Measurements from ENCODE around the gene SUCLG2.

Gene SUCLG2

GRCh38 chr3:67472674-67473201 is 181.7 kb downstream of the SUCLG2 start:
- FAIRE-seq (no peak), DNase-seq (ENCODE audit: insufficient read length, low spot score) (no peak)
- no peak for TF ChIP-seq POLR2A (IDR thresholded peaks at IDR 0.05; ENCODE audit: low read depth, low read length)

- TF ChIP-seq POLR2A (IDR thresholded peaks at IDR 0.05; ENCODE audit: low read depth, low read length): no peak
- no peak for FAIRE-seq
- DNase-seq (ENCODE audit: insufficient read length, low spot score): no peak
These were observed 184.2 kb downstream of the SUCLG2 start for GRCh38 chr3:67470207-67470606.

GRCh38 chr3:67468511-67468910 is 185.9 kb downstream of the SUCLG2 start:
- DNase-seq (ENCODE audit: insufficient read length, low spot score): no peak

GRCh38 chr3:67463656-67464055 is 190.8 kb downstream of the SUCLG2 start:
- FAIRE-seq (no peak), DNase-seq (ENCODE audit: insufficient read length, low spot score) (no peak)
- TF ChIP-seq POLR2A (IDR thresholded peaks at IDR 0.05; ENCODE audit: low read depth, low read length): no peak

More at GRCh38 chr3:67468511-67468910, 185.9 kb downstream of the SUCLG2 start:
- TF ChIP-seq POLR2A (IDR thresholded peaks at IDR 0.05; ENCODE audit: low read depth, low read length): no peak
- peak; percentile 6 for FAIRE-seq

- DNase-seq (ENCODE audit: insufficient read length, low spot score): no peak
- FAIRE-seq: no peak
- no peak for TF ChIP-seq POLR2A (IDR thresholded peaks at IDR 0.05; ENCODE audit: low read depth, low read length)
These were observed 192.2 kb downstream of the SUCLG2 start for GRCh38 chr3:67462187-67462586.

- FAIRE-seq (peak; percentile 30), DNase-seq (ENCODE audit: insufficient read length, low spot score) (no peak)
- TF ChIP-seq POLR2A (IDR thresholded peaks at IDR 0.05; ENCODE audit: low read depth, low read length): no peak
These were observed 192.7 kb downstream of the SUCLG2 start for GRCh38 chr3:67461667-67462142.

GRCh38 chr3:67460841-67461510 is 193.4 kb downstream of the SUCLG2 start:
- FAIRE-seq: peak; percentile 81
- peak; percentile 14 for DNase-seq (ENCODE audit: insufficient read length, low spot score)
- no peak for TF ChIP-seq POLR2A (IDR thresholded peaks at IDR 0.05; ENCODE audit: low read depth, low read length)

- no peak for TF ChIP-seq POLR2A (IDR thresholded peaks at IDR 0.05; ENCODE audit: low read depth, low read length)
- FAIRE-seq (no peak), DNase-seq (ENCODE audit: insufficient read length, low spot score) (no peak)
These were observed 194.6 kb downstream of the SUCLG2 start for GRCh38 chr3:67459796-67460195.

GRCh38 chr3:67458896-67459530 is 195.4 kb downstream of the SUCLG2 start:
- DNase-seq (ENCODE audit: insufficient read length, low spot score) (no peak), FAIRE-seq (no peak)
- TF ChIP-seq POLR2A (IDR thresholded peaks at IDR 0.05; ENCODE audit: low read depth, low read length): no peak

- FAIRE-seq (peak; percentile 6), DNase-seq (ENCODE audit: insufficient read length, low spot score) (no peak)
- TF ChIP-seq POLR2A (IDR thresholded peaks at IDR 0.05; ENCODE audit: low read depth, low read length): no peak
These were observed 196.0 kb downstream of the SUCLG2 start for GRCh38 chr3:67458408-67458807.

- no peak for DNase-seq (ENCODE audit: insufficient read length, low spot score)
- TF ChIP-seq POLR2A (IDR thresholded peaks at IDR 0.05; ENCODE audit: low read depth, low read length): no peak
- FAIRE-seq: no peak
These were observed 200.8 kb downstream of the SUCLG2 start for GRCh38 chr3:67453628-67454027.

GRCh38 chr3:67450153-67450552 is 204.3 kb downstream of the SUCLG2 start:
- DNase-seq (ENCODE audit: insufficient read length, low spot score) (no peak), FAIRE-seq (no peak)
- no peak for TF ChIP-seq POLR2A (IDR thresholded peaks at IDR 0.05; ENCODE audit: low read depth, low read length)

- no peak for FAIRE-seq
- no peak for DNase-seq (ENCODE audit: insufficient read length, low spot score)
- TF ChIP-seq POLR2A (IDR thresholded peaks at IDR 0.05; ENCODE audit: low read depth, low read length): no peak
These were observed 207.0 kb downstream of the SUCLG2 start for GRCh38 chr3:67447393-67447792.

GRCh38 chr3:67437789-67438188 is 216.6 kb downstream of the SUCLG2 start:
- no peak for TF ChIP-seq POLR2A (IDR thresholded peaks at IDR 0.05; ENCODE audit: low read depth, low read length)
- FAIRE-seq (peak; percentile 11), DNase-seq (ENCODE audit: insufficient read length, low spot score) (no peak)

- DNase-seq (ENCODE audit: insufficient read length, low spot score): no peak
- TF ChIP-seq POLR2A (IDR thresholded peaks at IDR 0.05; ENCODE audit: low read depth, low read length): no peak
- FAIRE-seq: no peak
These were observed 217.3 kb downstream of the SUCLG2 start for GRCh38 chr3:67437090-67437489.

Measured in H54 (cell line).